ENCODE data around the gene CDK5RAP3.
"Not testable (repeated sequence)": the region's sequence is repeated elsewhere in the genome, so short reads cannot be mapped to it uniquely, and the experiment has no call there.

DNA sequence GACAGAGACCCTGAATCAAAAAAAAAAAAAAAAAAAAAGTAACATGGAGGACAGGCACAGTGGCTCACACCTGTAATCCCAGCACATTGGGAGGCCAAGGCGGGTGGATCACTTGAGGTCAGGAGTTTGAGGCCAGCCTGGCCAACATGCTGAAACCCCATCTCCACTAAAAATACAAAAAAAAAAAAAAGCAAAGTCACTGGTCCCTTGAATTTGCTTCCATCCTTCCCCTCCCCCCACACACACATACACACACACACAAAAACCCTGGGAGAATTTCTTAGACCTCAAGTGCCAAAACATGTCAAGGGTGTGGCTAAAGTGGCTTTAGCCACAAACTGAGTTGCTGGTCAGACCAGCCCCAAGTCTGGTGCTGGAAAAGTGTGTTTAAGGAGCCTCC lies 17.5 kb downstream of the CDK5RAP3 start:
- TF ChIP-seq ZNF274 (IDR thresholded peaks at IDR 0.05; ENCODE audit: low read depth, low read length); SUZ12 (IDR thresholded peaks at IDR 0.05; ENCODE audit: extremely low read depth, insufficient read depth, insufficient read length): not testable (repeated sequence)

Data from NT2/D1 (cell line).